A549 (cell line): ENCODE results near the gene TRIM38. TPM values are rescaled to one million over a fixed set of nuclear protein-coding genes. Genes with fewer than 3 reads are reported as not detected.

Experiments used
- ATAC-seq, 2 experiments: fragments of 200-7000 bp in 1 of 2; fragments of >200 bp in 1 of 2; cut with Nextera tagmentation in 1 of 2; cut with Tn5 transposase in 1 of 2; 3 replicates each; pipeline versions ENCODE4 v1.8.0 to v1.9.1; 2018 to 2020; ENCODE audit warnings: mild to moderate bottlenecking in 1 of 2, moderate library complexity in 1 of 2
- CTCF ChIA-PET: fragments of 300-600 bp; sonication (Branson Sonifier 250); formaldehyde crosslinking; extraction: SDS; loops from one replicate; lab custom pipeline; 2021; ENCODE audit warnings: antibody characterized with exemption, inconsistent platforms; lab: Yijun Ruan, JAX
- POLR2A ChIA-PET: fragments of 350-600 bp; formaldehyde crosslinking; extraction: SDS; loops from one replicate; lab custom pipeline; 2021; ENCODE audit warnings: antibody characterized with exemption, inconsistent platforms; lab: Yijun Ruan, JAX
- DNase-seq, 2 experiments: peaks; one replicate each; pipeline versions ENCODE4 v3.0.0 to v3.0.0-alpha.2; 2011 to 2016; ENCODE audit warnings: low read depth in 1 of 2, low spot score in 1 of 2
- FAIRE-seq: peaks from 2 replicates; lab custom pipeline; 2011; peaks lifted over from hg19 to GRCh38; lab: Jason Lieb, UNC
- H3K27ac ChIP-seq, 2 experiments: fragments of >200 bp; sonication (Bioruptor Twin); formaldehyde crosslinking; 3 replicates each; pipeline ENCODE4 v1.5.1; 2016 to 2017
- H3K4me1 ChIP-seq: fragments of >200 bp; sonication (Bioruptor Twin); formaldehyde crosslinking; 3 replicates; pipeline ENCODE4 v1.6.1; 2016
- H3K4me2 ChIP-seq: fragments of >200 bp; sonication (Bioruptor Twin); formaldehyde crosslinking; 3 replicates; pipeline ENCODE4 v1.6.1; 2016
- H3K4me3 ChIP-seq: fragments of >200 bp; sonication (Bioruptor Twin); formaldehyde crosslinking; 3 replicates; pipeline ENCODE4 v1.5.1; 2016
- H3K9me3 ChIP-seq: fragments of >200 bp; sonication (Bioruptor Twin); formaldehyde crosslinking; 3 replicates; pipeline ENCODE4 v1.6.1; 2016
- BCL3 ChIP-seq: fragments of >200 bp; sonication (Bioruptor Twin); formaldehyde crosslinking; IDR thresholded peaks from 3 replicates; pipeline ENCODE4 v1.6.1; 2016
- CBX2 ChIP-seq: fragments of 200-600 bp; sonication (generic); IDR thresholded peaks from 2 replicates; pipeline ENCODE4 v1.6.1; 2016; ENCODE audit warnings: low read depth, mild to moderate bottlenecking, borderline replicate concordance
- CBX8 ChIP-seq: fragments of 200-600 bp; sonication (generic); IDR thresholded peaks from 2 replicates; pipeline ENCODE4 v1.6.1; 2016
- CTCF ChIP-seq: fragments of >200 bp; sonication (Bioruptor Twin); formaldehyde crosslinking; IDR thresholded peaks from 3 replicates; pipeline ENCODE4 v1.5.1; 2016
- E2F6 ChIP-seq: IDR thresholded peaks from 2 replicates; pipeline ENCODE4 v1.6.1; 2012; ENCODE audit warnings: low read depth, borderline replicate concordance
- ELK1 ChIP-seq: fragments of 150-350 bp; IDR thresholded peaks from 2 replicates; pipeline ENCODE4 v1.6.1; 2014; ENCODE audit warnings: low read depth, mild to moderate bottlenecking, low read length
- GATA3 ChIP-seq: IDR thresholded peaks from 2 replicates; pipeline ENCODE4 v1.6.1; 2012; ENCODE audit warnings: borderline replicate concordance
- HEYL ChIP-seq: fragments of 250-450 bp; sonication (Bioruptor Pico); IDR thresholded peaks from 2 replicates; pipeline ENCODE4 v1.8.0; 2021; ENCODE audit warnings: mild to moderate bottlenecking, moderate library complexity
- HOXB13 ChIP-seq: fragments of 250-450 bp; sonication (Bioruptor Pico); IDR thresholded peaks from 2 replicates; pipeline ENCODE4 v1.5.0; 2020; ENCODE audit warnings: low read depth, mild to moderate bottlenecking, moderate library complexity
- HOXB5 ChIP-seq: fragments of 250-450 bp; sonication (Bioruptor Pico); IDR thresholded peaks from 2 replicates; pipeline ENCODE4 v1.5.0; 2020; ENCODE audit warnings: mild to moderate bottlenecking, moderate library complexity
- JUN ChIP-seq, 2 experiments: fragments of >200 bp; sonication (Bioruptor Twin); formaldehyde crosslinking; IDR thresholded peaks; 2 replicates in 1 of 2; 3 replicates in 1 of 2; pipeline ENCODE4 v1.6.1; 2016 to 2017
- MYC ChIP-seq: IDR thresholded peaks from 2 replicates; pipeline ENCODE4 v1.6.1; 2012; ENCODE audit warnings: mild to moderate bottlenecking, inconsistent platforms, low read length, improper control_type of control experiment, borderline replicate concordance
- NPAS2 ChIP-seq: fragments of 250-450 bp; sonication (Bioruptor Pico); IDR thresholded peaks from 2 replicates; pipeline ENCODE4 v1.8.0; 2022; ENCODE audit warnings: mild to moderate bottlenecking, moderate library complexity, borderline replicate concordance
- POLR2AphosphoS2 ChIP-seq: conservative IDR thresholded peaks from 2 replicates; pipeline ENCODE4 v1.6.1; 2012; ENCODE audit warnings: low read length, improper control_type of control experiment, inconsistent platforms
- RFX5 ChIP-seq: fragments of 450-650 bp; IDR thresholded peaks from 2 replicates; pipeline ENCODE4 v1.7.1; 2014; ENCODE audit warnings: antibody characterized with exemption, mild to moderate bottlenecking, moderate library complexity
- RNF2 ChIP-seq: fragments of 200-600 bp; sonication (generic); IDR thresholded peaks from 2 replicates; pipeline ENCODE4 v1.6.1; 2016; ENCODE audit warnings: low read depth, mild to moderate bottlenecking, antibody characterized with exemption, moderate library complexity, borderline replicate concordance
- TP53 ChIP-seq: fragments of 250-450 bp; sonication (Bioruptor Pico); IDR thresholded peaks from 2 replicates; pipeline ENCODE4 v1.5.0; 2021; ENCODE audit warnings: mild to moderate bottlenecking, moderate library complexity
- ZFP36 ChIP-seq: fragments of 450-650 bp; IDR thresholded peaks from 2 replicates; pipeline ENCODE4 v1.6.1; 2014; ENCODE audit warnings: borderline replicate concordance; ENCODE audit not compliant: partially characterized antibody
- ZNF302 ChIP-seq: fragments of 250-450 bp; sonication (Bioruptor Pico); IDR thresholded peaks from 2 replicates; pipeline ENCODE4 v1.9.0; 2021; ENCODE audit warnings: inconsistent platforms, mild to moderate bottlenecking, moderate library complexity
- WGBS: methylation state at CpG from one replicate; pipeline ENCODE4 v1.1.6; 2017; ENCODE audit errors: missing lambda C conversion rate; 5-methylcytosine and 5-hydroxymethylcytosine counted together
- polyA plus RNA-seq, 4 experiments: library from polyadenylated mRNA; depleted of rRNA in 3 of 4; stranded (reverse); fragments of >200 nt; fragmentation: RNase III in 1 of 4; extraction: RNeasy Plus Mini Kit Qiagen cat#74134 plus additional on column Dnase treatment in 1 of 4; gene quantifications; 2 replicates in 3 of 4; 3 replicates in 1 of 4; pipeline ENCODE4 v1.2.3, GENCODE V29; 2011 to 2017
- TF ChIP-seq, protein P1 (sequence below): fragments of 450-650 bp; IDR thresholded peaks from 2 replicates; pipeline ENCODE4 v1.6.1; 2014; ENCODE audit warnings: antibody characterized with exemption

Gene TRIM38
- polyA plus RNA-seq, 2 of the 4 experiments (the other 2 are of a cell fraction) = 1.7 to 3.4 TPM

- FAIRE-seq (no peak), ATAC-seq (no peak), DNase-seq (no peak)
- POLR2A ChIA-PET = interaction anchor here (1.3 to 10.6 kb wide), 7 partner anchors 8 to 1868 kb away, joined by 3 to 238 read pairs (median 12); a partner anchor contains a TSS
- no peak overlapping the region for H3K4me3 ChIP-seq
- H3K27ac ChIP-seq = peak overlapping the region; percentile 95 to 100
- peaks cover 48% of the 10 kb centered on the region for H3K4me1 ChIP-seq
- TF ChIP-seq POLR2AphosphoS2 (no peak), RNF2 (no peak), BCL3 (no peak), E2F6 (no peak), HOXB5 (CRISPR knock-in tag) (no peak), TP53 (CRISPR knock-in tag) (no peak), ZFP36 (no peak), NPAS2 (no peak), ELK1 (no peak), RFX5 (no peak), HOXB13 (CRISPR knock-in tag) (no peak), JUN (IDR thresholded peaks at IDR 0.05) (no peak), CBX2 (no peak), CBX8 (no peak), ZNF302 (CRISPR knock-in tag) (no peak), HEYL (CRISPR knock-in tag) (no peak), MYC (no peak), GATA3 (no peak), CTCF (no peak)
- TF ChIP-seq, protein P1, sequence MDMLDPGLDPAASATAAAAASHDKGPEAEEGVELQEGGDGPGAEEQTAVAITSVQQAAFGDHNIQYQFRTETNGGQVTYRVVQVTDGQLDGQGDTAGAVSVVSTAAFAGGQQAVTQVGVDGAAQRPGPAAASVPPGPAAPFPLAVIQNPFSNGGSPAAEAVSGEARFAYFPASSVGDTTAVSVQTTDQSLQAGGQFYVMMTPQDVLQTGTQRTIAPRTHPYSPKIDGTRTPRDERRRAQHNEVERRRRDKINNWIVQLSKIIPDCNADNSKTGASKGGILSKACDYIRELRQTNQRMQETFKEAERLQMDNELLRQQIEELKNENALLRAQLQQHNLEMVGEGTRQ = no peak
- WGBS = 77% methylated on average over 3 of the region's 3 CpGs
- CTCF ChIA-PET = interaction anchor here (1.1 to 1.8 kb wide), 4 partner anchors 21 to 72 kb away, joined by 3 to 8 read pairs (median 6); no protein-coding TSS in a partner anchor
- H3K4me2 ChIP-seq = peak overlapping the region; percentile 94; the same call in 2 of the 3 replicates
- H3K9me3 ChIP-seq = no peaks in the 10 kb centered on the region
Measured at GRCh38 chr6:26024651-26025046, 62.0 kb downstream of the TRIM38 start.
